Liver (tissue), 9 donors: ENCODE measurements around the gene ANKRD11. TPM values are rescaled to one million over a fixed set of nuclear protein-coding genes. Genes with fewer than 3 reads are reported as not detected.

Experiments used
- DNase-seq: peaks from one replicate; pipeline ENCODE4 v3.0.0-alpha.2; 2017; ENCODE audit warnings: low spot score
- H3K27ac ChIP-seq, 2 donors: one replicate each; pipeline ENCODE4 v1.7.0; 2013; ENCODE audit warnings: inconsistent platforms in 2 of 2, low read length in 2 of 2, control low read depth in 1 of 2, low read depth in 1 of 2, mild to moderate bottlenecking in 1 of 2
- H3K27me3 ChIP-seq, 4 donors: one replicate each; pipeline versions ENCODE4 v1.6.1 to v1.7.0; 2013; ENCODE audit warnings: low read length in 3 of 4, inconsistent platforms in 1 of 4, mild to moderate bottlenecking in 1 of 4, moderate library complexity in 1 of 4; ENCODE audit not compliant: control insufficient read depth in 4 of 4, insufficient read depth in 4 of 4
- H3K36me3 ChIP-seq, 4 donors: one replicate each; pipeline versions ENCODE4 v1.6.1 to v1.7.0; 2013; ENCODE audit warnings: low read length in 3 of 4, mild to moderate bottlenecking in 3 of 4, low read depth in 1 of 4, moderate library complexity in 1 of 4; ENCODE audit not compliant: control insufficient read depth in 4 of 4, insufficient read depth in 3 of 4
- H3K4me1 ChIP-seq, 4 donors: one replicate each; pipeline versions ENCODE4 v1.6.1 to v1.7.0; 2013; ENCODE audit warnings: low read length in 3 of 4, mild to moderate bottlenecking in 3 of 4, moderate library complexity in 1 of 4; ENCODE audit not compliant: control insufficient read depth in 4 of 4, insufficient read depth in 4 of 4
- H3K4me3 ChIP-seq, 3 donors: one replicate each; pipeline versions ENCODE4 v1.6.1 to v1.7.0; 2013; ENCODE audit warnings: low read length in 3 of 3, control low read depth in 1 of 3, low read depth in 1 of 3, mild to moderate bottlenecking in 1 of 3
- H3K9ac ChIP-seq, 2 donors: one replicate each; pipeline ENCODE4 v1.7.0; 2013; ENCODE audit warnings: low read length in 2 of 2, mild to moderate bottlenecking in 2 of 2, moderate library complexity in 2 of 2, control low read depth in 1 of 2, low read depth in 1 of 2
- H3K9me3 ChIP-seq, 4 donors: one replicate each; pipeline versions ENCODE4 v1.6.1 to v1.7.0; 2013; ENCODE audit warnings: low read length in 3 of 4; ENCODE audit not compliant: control insufficient read depth in 4 of 4
- EGR1 ChIP-seq, 2 donors: IDR thresholded peaks; 2 replicates each; pipeline ENCODE4 v1.6.1; 2016 to 2018; ENCODE audit warnings: antibody characterized with exemption in 2 of 2, low read depth in 2 of 2
- FOXA1 ChIP-seq: IDR thresholded peaks from 2 replicates; pipeline ENCODE4 v1.6.1; 2016; ENCODE audit warnings: antibody characterized with exemption
- FOXA2 ChIP-seq: IDR thresholded peaks from 2 replicates; pipeline ENCODE4 v1.6.1; 2016; ENCODE audit warnings: antibody characterized with exemption
- GABPA ChIP-seq, 2 donors: IDR thresholded peaks in 1 of 2; conservative IDR thresholded peaks in 1 of 2; 2 replicates each; pipeline ENCODE4 v1.6.1; 2016; ENCODE audit warnings: antibody characterized with exemption in 2 of 2, mild to moderate bottlenecking in 1 of 2, moderate library complexity in 1 of 2
- HNF4A ChIP-seq, 2 donors: conservative IDR thresholded peaks; 2 replicates each; pipeline ENCODE4 v1.6.1; 2016; ENCODE audit warnings: antibody characterized with exemption in 2 of 2, mild to moderate bottlenecking in 2 of 2
- HNF4G ChIP-seq: IDR thresholded peaks from 2 replicates; pipeline ENCODE4 v1.6.1; 2016; ENCODE audit warnings: antibody characterized with exemption
- JUND ChIP-seq, 2 donors: IDR thresholded peaks; 2 replicates each; pipeline ENCODE4 v1.6.1; 2016; ENCODE audit warnings: antibody characterized with exemption in 2 of 2
- NR2F2 ChIP-seq: IDR thresholded peaks from 2 replicates; pipeline ENCODE4 v1.6.1; 2016; ENCODE audit warnings: antibody characterized with exemption
- RAD21 ChIP-seq, 2 donors: IDR thresholded peaks; 2 replicates each; pipeline ENCODE4 v1.6.1; 2016; ENCODE audit warnings: antibody characterized with exemption in 2 of 2, mild to moderate bottlenecking in 2 of 2
- RXRA ChIP-seq, 2 donors: IDR thresholded peaks; 2 replicates each; pipeline ENCODE4 v1.6.1; 2017 to 2018; ENCODE audit warnings: antibody characterized with exemption in 2 of 2, mild to moderate bottlenecking in 1 of 2
- SP1 ChIP-seq: IDR thresholded peaks from 2 replicates; pipeline ENCODE4 v1.6.1; 2018; ENCODE audit warnings: antibody characterized with exemption, mild to moderate bottlenecking
- TAF1 ChIP-seq: conservative IDR thresholded peaks from 2 replicates; pipeline ENCODE4 v1.6.1; 2016; ENCODE audit warnings: antibody characterized with exemption, mild to moderate bottlenecking
- YY1 ChIP-seq: IDR thresholded peaks from 2 replicates; pipeline ENCODE4 v1.6.1; 2016; ENCODE audit warnings: antibody characterized with exemption, mild to moderate bottlenecking
- WGBS: extraction: QIAGEN DNeasy Blood & Tissue Kit; methylation state at CpG from one replicate; pipeline ENCODE4 v1.1.7; 2013; 5-methylcytosine and 5-hydroxymethylcytosine counted together
- polyA plus RNA-seq, 2 donors: library from polyadenylated mRNA; stranded (reverse) in 1 of 2; unstranded in 1 of 2; fragments of 200-250 nt in 1 of 2; fragments of >200 nt in 1 of 2; fragmentation: Nextera tagmentation in 1 of 2; extraction: Ambion mirVana in 1 of 2; gene quantifications; one replicate each; pipeline versions ENCODE4 v1.2.1 to v1.2.3, GENCODE V29; 2013 to 2015
- total RNA-seq, 2 donors: library from RNA; depleted of rRNA; stranded (reverse); fragments of >200 nt; gene quantifications; one replicate each; pipeline ENCODE4 v1.2.3, GENCODE V29; 2014
- TF ChIP-seq, protein P1 (sequence below): IDR thresholded peaks from 2 replicates; pipeline ENCODE4 v1.6.1; 2016; ENCODE audit warnings: antibody characterized with exemption
- TF ChIP-seq, protein P2 (sequence below): IDR thresholded peaks from 2 replicates; pipeline ENCODE4 v1.6.1; 2016; ENCODE audit warnings: antibody characterized with exemption
- TF ChIP-seq, protein P3 (sequence below): IDR thresholded peaks from 2 replicates; pipeline ENCODE4 v1.6.1; 2016; ENCODE audit warnings: antibody characterized with exemption, mild to moderate bottlenecking
- TF ChIP-seq, protein P4 (sequence below): IDR thresholded peaks from 2 replicates; pipeline ENCODE4 v1.6.1; 2016; ENCODE audit warnings: antibody characterized with exemption
- TF ChIP-seq, protein P5 (sequence below): fragments of 150-350 bp; IDR thresholded peaks from 2 replicates; pipeline ENCODE4 v1.5.1; 2017; ENCODE audit warnings: improper control_type of control experiment, low read depth, low read length; ENCODE audit not compliant: missing input control
- donor health status: healthy.
- donor health status: healthy.
- donor health status: healthy.
- donor health status: healthy.
- donor health status: healthy.

ANKRD11 gene
- total and polyA plus RNA-seq, 4 donors = 16.3 to 55.1 (median 28.0) TPM

DNA sequence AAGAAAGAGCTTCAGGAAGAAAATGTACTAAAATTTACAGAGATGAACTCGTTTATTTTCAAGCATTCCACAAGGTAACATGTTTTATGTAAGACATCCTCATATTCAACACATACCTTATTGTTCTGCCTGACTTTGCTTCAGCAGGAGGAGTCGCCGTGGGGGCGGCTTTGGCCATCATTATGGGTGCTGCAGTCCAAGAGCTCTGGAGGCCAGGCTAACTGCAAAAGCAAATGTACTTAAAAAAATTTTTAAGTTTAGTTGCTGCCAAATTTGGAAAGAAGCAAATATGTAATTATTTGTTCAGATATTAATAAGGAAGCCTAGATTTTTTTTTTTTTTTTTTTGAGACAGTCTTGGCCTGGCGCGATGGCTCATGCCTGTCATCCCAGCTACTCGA lies 13.7 kb upstream of the ANKRD11 start:
- Histone ChIP-seq H3K9me3 (no peaks in the 10 kb centered on the region), H3K4me1 (peaks cover 10 to 31% (median 22%) of the 10 kb centered on the region in 4 donors), H3K4me3 (no peak overlapping the region), H3K27me3 (no peaks in the 10 kb centered on the region), H3K9ac (no peak overlapping the region), H3K27ac (no peak overlapping the region), H3K36me3 (no peaks in the 10 kb centered on the region)
- 93% methylated on average over 7 of the region's 7 CpGs for WGBS
- TF ChIP-seq GABPA (IDR thresholded peaks at IDR 0.05 in 1 of 2, conservative IDR thresholded peaks at IDR 0.05 in 1 of 2) (no peak), FOXA2 (no peak), EGR1 (IDR thresholded peaks at IDR 0.05; ENCODE audit: low read depth in 2 of 2) (no peak), SP1 (no peak), TAF1 (no peak), JUND (IDR thresholded peaks at IDR 0.05) (no peak), YY1 (no peak), FOXA1 (no peak), HNF4A (conservative IDR thresholded peaks at IDR 0.05) (no peak), HNF4G (no peak), RXRA (IDR thresholded peaks at IDR 0.05) (no peak), RAD21 (IDR thresholded peaks at IDR 0.05) (no peak), NR2F2 (no peak)
- TF ChIP-seq, protein P1, sequence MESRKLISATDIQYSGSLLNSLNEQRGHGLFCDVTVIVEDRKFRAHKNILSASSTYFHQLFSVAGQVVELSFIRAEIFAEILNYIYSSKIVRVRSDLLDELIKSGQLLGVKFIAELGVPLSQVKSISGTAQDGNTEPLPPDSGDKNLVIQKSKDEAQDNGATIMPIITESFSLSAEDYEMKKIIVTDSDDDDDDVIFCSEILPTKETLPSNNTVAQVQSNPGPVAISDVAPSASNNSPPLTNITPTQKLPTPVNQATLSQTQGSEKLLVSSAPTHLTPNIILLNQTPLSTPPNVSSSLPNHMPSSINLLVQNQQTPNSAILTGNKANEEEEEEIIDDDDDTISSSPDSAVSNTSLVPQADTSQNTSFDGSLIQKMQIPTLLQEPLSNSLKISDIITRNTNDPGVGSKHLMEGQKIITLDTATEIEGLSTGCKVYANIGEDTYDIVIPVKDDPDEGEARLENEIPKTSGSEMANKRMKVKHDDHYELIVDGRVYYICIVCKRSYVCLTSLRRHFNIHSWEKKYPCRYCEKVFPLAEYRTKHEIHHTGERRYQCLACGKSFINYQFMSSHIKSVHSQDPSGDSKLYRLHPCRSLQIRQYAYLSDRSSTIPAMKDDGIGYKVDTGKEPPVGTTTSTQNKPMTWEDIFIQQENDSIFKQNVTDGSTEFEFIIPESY = no peak
- TF ChIP-seq, protein P2, sequence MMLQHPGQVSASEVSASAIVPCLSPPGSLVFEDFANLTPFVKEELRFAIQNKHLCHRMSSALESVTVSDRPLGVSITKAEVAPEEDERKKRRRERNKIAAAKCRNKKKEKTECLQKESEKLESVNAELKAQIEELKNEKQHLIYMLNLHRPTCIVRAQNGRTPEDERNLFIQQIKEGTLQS = no peak
- TF ChIP-seq, protein P3, sequence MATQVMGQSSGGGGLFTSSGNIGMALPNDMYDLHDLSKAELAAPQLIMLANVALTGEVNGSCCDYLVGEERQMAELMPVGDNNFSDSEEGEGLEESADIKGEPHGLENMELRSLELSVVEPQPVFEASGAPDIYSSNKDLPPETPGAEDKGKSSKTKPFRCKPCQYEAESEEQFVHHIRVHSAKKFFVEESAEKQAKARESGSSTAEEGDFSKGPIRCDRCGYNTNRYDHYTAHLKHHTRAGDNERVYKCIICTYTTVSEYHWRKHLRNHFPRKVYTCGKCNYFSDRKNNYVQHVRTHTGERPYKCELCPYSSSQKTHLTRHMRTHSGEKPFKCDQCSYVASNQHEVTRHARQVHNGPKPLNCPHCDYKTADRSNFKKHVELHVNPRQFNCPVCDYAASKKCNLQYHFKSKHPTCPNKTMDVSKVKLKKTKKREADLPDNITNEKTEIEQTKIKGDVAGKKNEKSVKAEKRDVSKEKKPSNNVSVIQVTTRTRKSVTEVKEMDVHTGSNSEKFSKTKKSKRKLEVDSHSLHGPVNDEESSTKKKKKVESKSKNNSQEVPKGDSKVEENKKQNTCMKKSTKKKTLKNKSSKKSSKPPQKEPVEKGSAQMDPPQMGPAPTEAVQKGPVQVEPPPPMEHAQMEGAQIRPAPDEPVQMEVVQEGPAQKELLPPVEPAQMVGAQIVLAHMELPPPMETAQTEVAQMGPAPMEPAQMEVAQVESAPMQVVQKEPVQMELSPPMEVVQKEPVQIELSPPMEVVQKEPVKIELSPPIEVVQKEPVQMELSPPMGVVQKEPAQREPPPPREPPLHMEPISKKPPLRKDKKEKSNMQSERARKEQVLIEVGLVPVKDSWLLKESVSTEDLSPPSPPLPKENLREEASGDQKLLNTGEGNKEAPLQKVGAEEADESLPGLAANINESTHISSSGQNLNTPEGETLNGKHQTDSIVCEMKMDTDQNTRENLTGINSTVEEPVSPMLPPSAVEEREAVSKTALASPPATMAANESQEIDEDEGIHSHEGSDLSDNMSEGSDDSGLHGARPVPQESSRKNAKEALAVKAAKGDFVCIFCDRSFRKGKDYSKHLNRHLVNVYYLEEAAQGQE = no peak
- TF ChIP-seq, protein P4, sequence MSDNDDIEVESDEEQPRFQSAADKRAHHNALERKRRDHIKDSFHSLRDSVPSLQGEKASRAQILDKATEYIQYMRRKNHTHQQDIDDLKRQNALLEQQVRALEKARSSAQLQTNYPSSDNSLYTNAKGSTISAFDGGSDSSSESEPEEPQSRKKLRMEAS = no peak
- TF ChIP-seq, protein P5, sequence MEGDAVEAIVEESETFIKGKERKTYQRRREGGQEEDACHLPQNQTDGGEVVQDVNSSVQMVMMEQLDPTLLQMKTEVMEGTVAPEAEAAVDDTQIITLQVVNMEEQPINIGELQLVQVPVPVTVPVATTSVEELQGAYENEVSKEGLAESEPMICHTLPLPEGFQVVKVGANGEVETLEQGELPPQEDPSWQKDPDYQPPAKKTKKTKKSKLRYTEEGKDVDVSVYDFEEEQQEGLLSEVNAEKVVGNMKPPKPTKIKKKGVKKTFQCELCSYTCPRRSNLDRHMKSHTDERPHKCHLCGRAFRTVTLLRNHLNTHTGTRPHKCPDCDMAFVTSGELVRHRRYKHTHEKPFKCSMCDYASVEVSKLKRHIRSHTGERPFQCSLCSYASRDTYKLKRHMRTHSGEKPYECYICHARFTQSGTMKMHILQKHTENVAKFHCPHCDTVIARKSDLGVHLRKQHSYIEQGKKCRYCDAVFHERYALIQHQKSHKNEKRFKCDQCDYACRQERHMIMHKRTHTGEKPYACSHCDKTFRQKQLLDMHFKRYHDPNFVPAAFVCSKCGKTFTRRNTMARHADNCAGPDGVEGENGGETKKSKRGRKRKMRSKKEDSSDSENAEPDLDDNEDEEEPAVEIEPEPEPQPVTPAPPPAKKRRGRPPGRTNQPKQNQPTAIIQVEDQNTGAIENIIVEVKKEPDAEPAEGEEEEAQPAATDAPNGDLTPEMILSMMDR = no peak
- DNase-seq = no peak
